HG03159 (cell line): ENCODE measurements around the gene TBC1D13.
"Not testable (repeated sequence)": the region's sequence is repeated elsewhere in the genome, so short reads cannot be mapped to it uniquely, and the experiment has no call there.

Experiments
- ATAC-seq: cut with Tn5 transposase; IDR thresholded peaks from one replicate; pipeline ENCODE4 v1.9.1; 2021; ENCODE audit warnings: mild to moderate bottlenecking, moderate library complexity; ENCODE audit not compliant: unreplicated experiment

The TBC1D13 gene, protein sequence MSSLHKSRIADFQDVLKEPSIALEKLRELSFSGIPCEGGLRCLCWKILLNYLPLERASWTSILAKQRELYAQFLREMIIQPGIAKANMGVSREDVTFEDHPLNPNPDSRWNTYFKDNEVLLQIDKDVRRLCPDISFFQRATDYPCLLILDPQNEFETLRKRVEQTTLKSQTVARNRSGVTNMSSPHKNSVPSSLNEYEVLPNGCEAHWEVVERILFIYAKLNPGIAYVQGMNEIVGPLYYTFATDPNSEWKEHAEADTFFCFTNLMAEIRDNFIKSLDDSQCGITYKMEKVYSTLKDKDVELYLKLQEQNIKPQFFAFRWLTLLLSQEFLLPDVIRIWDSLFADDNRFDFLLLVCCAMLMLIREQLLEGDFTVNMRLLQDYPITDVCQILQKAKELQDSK

DNA sequence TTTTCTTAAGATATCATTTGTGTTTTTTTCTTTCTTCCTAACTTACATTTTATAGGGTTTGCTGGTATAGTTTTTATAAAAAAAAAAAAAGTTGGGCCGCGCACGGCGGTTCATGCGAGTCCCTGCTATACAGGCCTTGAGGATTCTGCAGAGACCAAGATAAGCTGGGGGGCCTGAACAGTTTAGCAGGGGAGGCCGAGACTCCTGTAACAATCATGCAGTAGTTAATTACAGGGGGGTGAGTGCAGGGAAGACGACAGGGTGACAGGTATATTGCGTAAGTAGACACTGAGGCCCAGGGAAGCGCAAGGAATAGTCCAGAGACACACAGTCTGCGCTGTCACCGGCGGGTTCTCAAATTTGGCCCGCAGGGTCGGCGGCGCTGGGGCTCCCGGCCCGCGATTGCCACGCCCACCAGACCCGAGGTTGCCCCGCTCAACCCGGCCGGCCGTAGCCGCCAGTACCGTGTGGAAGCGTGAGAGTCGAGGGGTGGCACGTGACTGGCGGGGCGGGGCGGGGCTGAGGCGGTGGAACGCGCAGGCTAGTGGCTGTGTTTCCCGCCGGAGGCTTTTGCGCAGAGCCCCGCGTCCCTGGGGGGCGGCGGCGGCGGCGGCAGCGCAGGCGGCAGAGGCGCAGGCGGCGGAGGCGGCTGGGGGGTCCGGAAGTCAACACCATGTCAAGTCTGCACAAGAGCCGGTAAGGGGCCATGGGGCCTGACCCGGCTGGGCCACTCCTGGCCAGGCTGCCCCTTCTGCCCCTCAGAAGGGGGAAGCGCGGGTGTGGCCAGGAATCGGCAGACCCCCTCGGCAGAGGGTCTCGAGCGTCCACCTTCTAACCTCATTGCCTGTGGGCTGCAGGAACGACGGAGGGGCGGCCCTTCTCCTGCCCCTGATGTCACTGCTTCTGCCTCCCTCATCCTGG lies at the start of gene TBC1D13:
Gene TBC1D13, plus strand, starts transcription at position 573 of the 921 bp plus-strand sequence. Its CDS starts 101 bp downstream, at position 674.
- peak; percentile 71 for ATAC-seq

DNA sequence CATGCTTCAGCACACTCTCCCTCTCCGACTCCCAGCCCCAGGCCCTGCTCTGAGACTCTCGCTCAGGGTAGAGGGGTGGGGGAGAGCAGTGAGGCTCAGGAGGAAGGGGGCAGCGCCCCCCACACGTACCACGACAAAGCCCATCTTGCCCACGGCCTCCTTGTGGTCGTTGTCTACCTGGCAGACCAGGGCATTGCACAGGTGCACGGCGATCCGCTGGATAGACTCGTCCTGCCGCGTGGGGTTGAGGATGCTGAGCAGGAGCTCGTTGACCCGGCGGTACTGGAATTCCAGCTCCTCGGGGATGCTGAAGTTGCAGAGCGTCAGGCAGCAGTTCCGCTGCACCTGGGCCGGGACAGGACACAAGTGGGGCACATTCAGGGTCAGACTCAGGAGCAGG lies 44.7 kb upstream of the TBC1D13 start:
- no peak for ATAC-seq

DNA sequence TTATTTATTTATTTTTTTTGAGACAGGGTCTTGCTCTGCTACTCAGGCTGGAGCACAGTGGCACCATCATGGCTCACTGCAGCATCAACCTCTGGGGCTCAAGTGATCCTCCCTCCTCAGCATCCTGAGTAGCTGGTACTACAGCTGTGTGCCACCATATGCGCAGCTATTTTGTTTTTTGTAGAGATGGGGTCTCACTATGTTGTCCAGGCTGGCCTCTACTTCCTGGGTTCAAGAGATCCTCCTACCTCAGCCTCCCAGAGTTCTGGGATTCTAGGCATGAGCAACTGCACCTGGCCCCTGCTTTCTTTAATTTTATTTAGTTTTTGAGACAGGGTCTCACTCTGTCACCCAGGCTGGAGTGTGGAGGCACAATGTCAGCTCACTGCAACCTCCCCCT lies 43.6 kb upstream of the TBC1D13 start:
- no peak for ATAC-seq

DNA sequence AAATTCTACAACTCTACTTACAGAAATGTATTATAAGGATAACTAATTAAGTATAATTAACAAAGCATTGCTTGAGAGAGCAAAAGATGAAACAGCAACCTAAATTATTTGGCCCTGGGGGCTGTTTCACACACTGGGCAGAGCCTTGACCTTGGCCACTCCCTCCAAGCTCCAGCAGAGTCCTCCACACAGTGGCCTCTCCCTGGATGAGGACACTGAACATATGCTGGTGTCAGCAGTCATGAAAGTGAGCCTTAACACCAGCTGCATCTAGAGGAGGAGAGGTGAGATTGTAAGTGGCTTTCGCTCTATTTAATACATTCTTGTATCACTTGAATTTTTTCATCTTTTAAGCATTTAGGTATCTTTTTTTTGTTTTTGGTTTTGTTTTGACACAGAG lies 39.8 kb upstream of the TBC1D13 start:
- no peak for ATAC-seq

DNA sequence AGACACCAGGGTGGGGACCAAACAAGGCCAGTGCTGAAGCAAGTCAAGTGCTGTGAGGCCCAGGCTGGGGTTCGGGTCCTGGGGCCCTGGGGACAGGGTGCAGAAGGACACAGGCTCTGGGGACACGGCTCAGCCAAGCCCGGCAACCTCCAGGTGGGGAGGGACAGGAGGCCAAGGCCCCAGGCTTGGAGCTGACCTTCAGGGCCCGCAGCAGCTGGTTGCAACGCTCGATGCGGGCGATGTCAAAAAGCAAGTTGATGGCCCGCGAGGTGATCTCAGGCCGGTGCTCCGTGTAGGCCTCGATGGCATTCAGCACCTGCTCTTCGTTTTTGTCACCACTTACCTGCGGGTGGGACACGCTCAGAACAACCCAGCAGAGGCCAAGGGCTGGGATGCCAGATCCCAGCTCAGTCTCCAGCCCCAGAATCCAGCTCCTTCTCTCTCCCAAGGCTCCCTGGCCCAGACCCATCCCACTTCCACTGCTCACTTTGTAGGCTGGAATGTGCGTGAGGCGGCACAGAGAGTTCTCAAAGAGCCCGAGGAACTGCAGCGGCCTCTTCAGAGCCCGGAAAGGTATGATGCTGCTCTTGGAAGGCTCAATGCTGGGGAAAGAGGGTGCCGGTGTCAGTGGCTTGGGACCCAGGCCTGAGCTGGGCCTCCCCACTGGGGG lies 36.0 kb upstream of the TBC1D13 start:
- no peak for ATAC-seq

GRCh38 chr9:128753627-128754026 lies 33.4 kb upstream of the TBC1D13 start:
- no peak for ATAC-seq

DNA sequence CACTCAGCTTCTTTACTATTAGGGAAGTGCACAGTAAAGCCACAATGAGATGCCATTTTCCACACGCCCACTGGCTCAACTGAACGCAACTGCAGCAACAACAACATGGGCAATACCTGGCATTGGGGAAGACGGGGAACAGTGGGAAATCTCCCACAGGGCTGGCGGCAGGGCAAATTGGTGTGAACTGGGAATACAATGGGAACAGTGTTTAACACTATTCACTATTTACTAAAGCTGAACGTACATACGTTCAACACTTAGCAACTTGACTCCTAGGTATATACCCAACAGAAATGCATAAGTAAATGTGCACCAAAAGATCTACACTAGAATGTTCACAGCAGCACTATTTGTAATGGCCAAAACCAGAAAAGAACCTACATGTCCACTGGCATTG lies 29.5 kb upstream of the TBC1D13 start:
- ATAC-seq, result no peak

GRCh38 chr9:128762671-128763449 lies 24.2 kb upstream of the TBC1D13 start:
- ATAC-seq, result no peak

- ATAC-seq, result no peak
Observed at GRCh38 chr9:128764361-128764760, 22.7 kb upstream of the TBC1D13 start.

- no peak for ATAC-seq
Observed at GRCh38 chr9:128765499-128765898, 21.6 kb upstream of the TBC1D13 start.

DNA sequence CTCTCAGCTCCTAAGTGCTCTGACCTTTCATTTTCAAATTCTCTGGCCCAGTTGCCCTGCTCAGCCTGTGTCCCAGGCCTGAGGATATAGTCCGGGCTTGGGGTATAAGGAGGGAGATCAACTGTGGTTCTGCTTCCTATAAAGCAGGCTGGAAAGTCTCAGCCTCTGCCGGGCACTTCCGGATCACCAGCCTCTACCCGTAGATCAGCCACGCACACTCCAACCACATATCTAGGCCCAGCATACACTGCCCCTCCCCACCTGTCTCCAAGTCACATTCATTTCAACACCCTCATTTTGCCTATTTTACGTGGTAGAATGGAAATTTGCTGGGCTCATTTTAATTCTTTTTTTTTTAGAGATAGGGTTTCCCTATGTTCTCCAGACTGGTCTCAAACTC lies 18.4 kb upstream of the TBC1D13 start:
- no peak for ATAC-seq

DNA sequence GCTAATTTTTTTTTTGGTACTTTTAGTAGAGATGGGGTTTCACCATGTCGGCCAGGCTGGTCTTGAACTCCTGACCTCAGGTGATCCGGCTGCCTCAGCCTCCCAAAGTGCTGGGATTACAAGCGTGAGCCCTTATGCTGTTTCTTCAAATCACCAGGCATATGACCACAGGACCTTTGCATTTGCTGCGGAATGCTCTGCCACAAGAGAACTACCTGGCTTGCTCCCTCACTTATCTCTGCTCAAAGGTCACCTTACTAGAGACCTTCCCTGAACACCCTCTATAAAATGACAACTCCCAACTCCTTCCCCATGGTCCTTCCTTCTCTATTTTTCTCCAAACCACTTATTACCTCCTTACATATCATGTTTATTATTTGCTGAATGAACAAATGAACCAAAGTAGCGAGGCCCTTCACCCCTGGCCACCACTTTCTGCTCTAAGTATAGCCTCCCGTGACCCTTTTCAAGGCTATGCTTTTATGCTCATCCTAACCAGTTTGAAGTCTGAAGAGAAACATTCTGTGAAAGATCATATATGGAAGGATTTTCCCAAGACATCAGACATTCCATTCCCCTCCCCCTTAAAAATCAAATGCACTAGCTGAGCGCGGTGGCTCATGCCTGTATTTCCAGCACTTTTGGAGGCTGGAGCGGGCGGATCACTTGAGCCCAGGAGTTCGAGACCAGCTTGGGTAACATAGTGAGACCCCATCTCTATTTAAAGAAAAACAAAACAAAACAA lies 16.6 kb upstream of the TBC1D13 start:
- no peak for ATAC-seq

- ATAC-seq, result no peak
Observed at GRCh38 chr9:128771094-128771721, 15.8 kb upstream of the TBC1D13 start.

GRCh38 chr9:128771745-128772519 lies 15.1 kb upstream of the TBC1D13 start, which contains the start of gene ZER1:
ZER1 (minus strand) TSS chr9:128771927; CDS start chr9:128755565, 16,362 bp downstream.
- ATAC-seq, result peak; percentile 86

DNA sequence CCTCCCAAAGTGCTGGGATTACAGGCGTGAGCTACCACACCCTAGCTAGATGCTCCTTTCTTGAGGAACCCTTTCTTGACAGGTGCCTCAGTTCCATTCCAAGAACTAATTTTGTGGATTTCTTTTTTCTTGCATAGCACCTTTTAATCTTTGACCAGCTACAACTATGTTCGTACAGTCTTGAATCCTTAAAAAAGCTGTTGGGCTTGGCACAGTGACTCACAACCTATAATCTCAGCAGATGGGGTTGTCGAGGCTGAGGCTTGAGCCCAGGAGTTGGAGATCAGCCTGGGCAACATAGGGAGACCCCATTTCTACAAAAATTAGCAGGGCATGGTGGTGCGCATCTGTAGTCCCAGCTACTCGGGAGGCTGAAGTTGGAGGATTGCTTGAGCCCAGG lies 14.0 kb upstream of the TBC1D13 start:
- no peak for ATAC-seq

GRCh38 chr9:128774804-128775203 lies 12.2 kb upstream of the TBC1D13 start:
- ATAC-seq, result no peak

- not testable (repeated sequence) for ATAC-seq
Observed at GRCh38 chr9:128780093-128780492, 7.0 kb upstream of the TBC1D13 start.
